Activated CD8-positive, alpha-beta memory T cell treated with anti-CD3 and anti-CD28 coated beads, Interleukin-2, amount 10 ng/mL, durations not matched to agents 7 days and 5 days (primary cell): ENCODE data around the gene PDXK. TPM values are rescaled to one million over a fixed set of nuclear protein-coding genes. Genes with fewer than 3 reads are reported as not detected.
"Not testable (repeated sequence)": the region's sequence is repeated elsewhere in the genome, so short reads cannot be mapped to it uniquely, and the experiment has no call there.

Source experiments
- ATAC-seq: fragments of 150-1000 bp; cut with Tn5 transposase; one replicate; pipeline ENCODE4 v1.10.0; 2021; ENCODE audit warnings: moderate library complexity
- CTCF ChIA-PET: fragments of 350-600 bp; sonication (Branson Sonifier 250); formaldehyde crosslinking; loops from one replicate; lab custom pipeline; 2021; ENCODE audit warnings: antibody characterized with exemption; lab: Charles Lee
- DNase-seq: peaks from one replicate; pipeline ENCODE4 v3.0.0-alpha.2; 2020
- H3K27ac Mint-ChIP-seq: one replicate; pipeline ENCODE4 v1.8.0; 2021; ENCODE audit warnings: mild to moderate bottlenecking, mixed read lengths
- H3K27me3 Mint-ChIP-seq: one replicate; pipeline ENCODE4 v1.8.0; 2021; ENCODE audit warnings: mixed read lengths
- H3K36me3 Mint-ChIP-seq: one replicate; pipeline ENCODE4 v1.8.0; 2021; ENCODE audit warnings: mild to moderate bottlenecking, mixed read lengths
- H3K4me1 Mint-ChIP-seq: one replicate; pipeline ENCODE4 v1.8.0; 2021; ENCODE audit warnings: mixed read lengths
- H3K4me3 Mint-ChIP-seq: one replicate; pipeline ENCODE4 v1.8.0; 2021; ENCODE audit warnings: mild to moderate bottlenecking, moderate library complexity, mixed read lengths
- H3K9me3 Mint-ChIP-seq: one replicate; pipeline ENCODE4 v1.8.0; 2022; ENCODE audit warnings: low read depth, mixed read lengths
- total RNA-seq, 2 experiments: library from RNA; stranded (reverse); gene quantifications; one replicate each; pipeline ENCODE4 v1.2.3, GENCODE V29; 2021

Gene PDXK
- total RNA-seq, 2 experiments from 2014 or later, result 95.3 to 99.6 TPM

DNA sequence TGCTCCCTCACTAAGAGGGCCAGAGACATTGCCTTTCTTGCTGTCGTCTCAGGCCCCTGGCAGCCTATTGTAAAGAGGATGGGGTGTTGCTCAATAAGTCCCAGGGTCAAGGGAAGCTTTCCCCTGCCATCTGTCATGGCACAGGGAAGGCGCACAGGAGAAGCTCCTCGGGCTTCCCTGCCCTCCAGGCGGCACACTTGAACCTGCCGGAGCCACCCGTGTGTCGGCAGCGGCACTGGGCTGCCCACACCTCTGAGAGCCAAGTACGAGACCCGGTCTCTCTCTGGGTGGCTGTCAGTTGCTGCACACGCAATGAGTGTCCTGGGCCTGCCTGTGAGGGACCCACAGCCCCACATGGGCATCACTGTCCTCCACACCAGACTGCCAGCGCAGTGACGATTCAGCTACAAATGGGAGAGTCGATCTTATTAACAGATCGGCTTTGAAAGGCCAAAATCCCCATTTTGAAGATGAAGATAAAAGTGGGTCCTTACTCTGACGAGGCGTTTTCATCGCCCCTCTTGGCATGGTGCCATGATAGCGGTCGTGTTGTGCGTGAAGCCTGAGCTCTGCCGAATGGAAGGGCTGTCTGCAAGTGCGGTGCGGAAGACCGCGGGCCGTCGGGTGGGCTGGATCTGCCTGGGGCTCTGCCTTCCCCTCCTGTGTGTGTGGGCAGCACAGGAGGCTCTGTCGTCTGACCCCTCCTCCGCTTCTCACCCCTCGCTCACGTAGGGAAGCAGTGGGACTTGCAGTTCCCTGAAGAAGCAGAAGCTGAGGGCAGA is 29.2 kb upstream of the PDXK start:
- Mint-ChIP-seq H3K4me3 (no peak overlapping the region), H3K9me3 (no peaks in the 10 kb centered on the region), H3K27ac (no peak overlapping the region), H3K36me3 (peaks cover 42% of the 10 kb centered on the region), H3K27me3 (no peaks in the 10 kb centered on the region), H3K4me1 (peaks cover 2% of the 10 kb centered on the region)
- ATAC-seq, result no peak
- DNase-seq, result no peak
- CTCF ChIA-PET, result no interaction called here

DNA sequence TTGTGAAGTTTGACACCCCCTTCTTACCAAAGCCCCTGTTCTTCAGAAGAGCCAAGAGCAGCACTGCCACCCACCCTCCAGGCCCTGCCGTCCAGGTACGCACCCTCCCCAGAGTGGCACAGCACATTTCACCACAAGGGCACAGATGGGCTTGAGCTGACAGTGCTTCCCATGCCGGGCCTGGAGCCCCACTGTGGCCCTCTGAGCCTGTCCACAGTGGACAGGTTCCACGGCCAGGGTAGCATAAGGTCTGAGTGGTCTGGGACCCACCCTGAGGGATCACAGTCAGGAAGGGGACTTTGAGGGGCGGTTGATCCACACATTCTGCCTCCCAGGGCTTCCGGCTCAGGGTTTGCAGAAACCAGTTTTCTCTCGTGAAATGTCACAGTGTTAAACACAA is 28.6 kb upstream of the PDXK start:
- CTCF ChIA-PET, result no interaction called here
- H3K36me3 Mint-ChIP-seq, result peaks cover 39% of the 10 kb centered on the region
- no peak for ATAC-seq

DNA sequence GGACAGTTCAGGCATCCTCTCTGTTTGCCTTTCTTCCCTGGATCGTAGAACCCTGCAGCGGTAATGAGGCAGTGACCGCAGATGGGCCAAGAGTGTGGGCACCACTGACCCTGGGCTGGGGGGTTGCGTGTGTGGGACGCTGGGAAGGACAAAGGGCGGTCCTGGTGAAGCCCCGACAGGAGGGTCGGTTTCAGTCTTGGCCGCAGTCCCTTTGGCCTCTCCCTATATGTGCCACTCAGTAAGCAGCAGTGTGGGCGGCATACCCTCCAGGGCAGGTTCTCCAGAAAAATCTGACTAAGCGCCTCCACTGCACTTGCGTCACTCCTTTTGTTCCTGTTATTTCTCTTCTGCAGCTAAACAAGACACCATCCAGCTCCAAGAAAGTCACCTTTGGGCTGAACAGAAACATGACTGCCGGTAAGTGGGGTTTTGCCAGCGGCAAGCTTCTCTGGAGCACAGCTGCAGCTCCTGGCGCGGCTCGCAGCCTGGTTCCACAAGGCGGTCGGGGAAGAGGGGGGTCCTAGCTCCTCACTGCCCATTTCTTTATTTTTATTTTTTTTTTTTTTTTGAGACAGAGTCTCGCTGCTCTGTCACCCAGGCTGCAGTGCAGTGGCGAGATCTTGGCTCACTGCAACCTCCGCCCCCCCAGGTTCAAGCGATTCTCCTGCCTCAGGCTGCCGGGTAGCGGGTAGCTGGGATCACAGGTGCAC is 27.7 kb upstream of the PDXK start:
- CTCF ChIA-PET, result no interaction called here

More for the DNA sequence above, 28.6 kb upstream of the PDXK start:
- H3K4me3 Mint-ChIP-seq, result no peak overlapping the region
- DNase-seq, result no peak
- H3K9me3 Mint-ChIP-seq, result no peaks in the 10 kb centered on the region
- H3K4me1 Mint-ChIP-seq, result no peaks in the 10 kb centered on the region
- no peaks in the 10 kb centered on the region for H3K27me3 Mint-ChIP-seq
- no peak overlapping the region for H3K27ac Mint-ChIP-seq

DNA sequence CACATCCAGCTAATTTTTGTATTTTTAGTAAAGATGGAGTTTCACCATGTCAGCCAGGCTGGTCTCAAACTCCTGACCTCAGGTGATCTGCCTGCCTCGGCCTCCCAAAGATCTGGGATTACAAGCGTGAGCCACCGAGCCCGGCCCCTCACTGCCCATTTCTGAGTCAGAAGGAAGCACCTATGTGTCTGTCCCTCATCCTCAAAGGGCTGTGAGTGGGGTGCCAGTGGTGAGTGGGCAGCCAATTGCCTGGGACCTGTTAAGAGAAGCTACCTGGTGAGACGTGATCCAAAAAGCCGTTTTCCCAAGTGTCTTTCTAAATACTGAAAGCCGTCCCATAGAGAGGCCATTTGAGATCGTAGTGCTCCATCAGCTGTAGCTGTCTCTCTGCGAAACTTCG is 27.1 kb upstream of the PDXK start:
- Mint-ChIP-seq H3K36me3 (peaks cover 32% of the 10 kb centered on the region), H3K4me1 (no peaks in the 10 kb centered on the region), H3K27ac (no peak overlapping the region), H3K9me3 (no peaks in the 10 kb centered on the region), H3K27me3 (no peaks in the 10 kb centered on the region), H3K4me3 (no peak overlapping the region)
- DNase-seq (no peak), ATAC-seq (no peak)
- CTCF ChIA-PET, result no interaction called here

More for the DNA sequence above, 27.7 kb upstream of the PDXK start:
- H3K4me3 Mint-ChIP-seq, result no peak overlapping the region
- no peaks in the 10 kb centered on the region for H3K9me3 Mint-ChIP-seq
- no peak for DNase-seq
- no peak overlapping the region for H3K27ac Mint-ChIP-seq
- no peaks in the 10 kb centered on the region for H3K4me1 Mint-ChIP-seq
- peaks cover 38% of the 10 kb centered on the region for H3K36me3 Mint-ChIP-seq
- no peaks in the 10 kb centered on the region for H3K27me3 Mint-ChIP-seq
- no peak for ATAC-seq

DNA sequence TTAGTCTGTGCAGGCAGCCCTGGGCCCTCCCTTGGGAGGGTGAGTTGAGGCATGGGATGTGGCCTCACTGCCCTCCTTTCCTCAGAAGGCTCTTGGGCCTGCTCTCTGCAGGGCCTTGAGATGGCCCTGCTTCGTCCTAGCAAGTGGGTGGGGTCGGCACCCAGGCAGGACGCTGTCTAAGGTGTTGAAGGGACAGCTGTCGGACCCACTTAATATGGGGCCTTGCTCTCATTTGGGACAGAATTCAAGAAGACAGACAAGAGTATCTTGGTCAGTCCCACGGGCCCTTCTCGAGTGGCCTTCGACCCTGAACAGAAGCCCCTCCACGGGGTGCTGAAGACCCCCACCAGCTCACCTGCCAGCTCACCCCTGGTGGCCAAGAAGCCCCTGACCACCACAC is 26.0 kb upstream of the PDXK start:
- H3K27ac Mint-ChIP-seq, result no peak overlapping the region
- CTCF ChIA-PET, result no interaction called here
- H3K36me3 Mint-ChIP-seq, result peaks cover 27% of the 10 kb centered on the region

DNA sequence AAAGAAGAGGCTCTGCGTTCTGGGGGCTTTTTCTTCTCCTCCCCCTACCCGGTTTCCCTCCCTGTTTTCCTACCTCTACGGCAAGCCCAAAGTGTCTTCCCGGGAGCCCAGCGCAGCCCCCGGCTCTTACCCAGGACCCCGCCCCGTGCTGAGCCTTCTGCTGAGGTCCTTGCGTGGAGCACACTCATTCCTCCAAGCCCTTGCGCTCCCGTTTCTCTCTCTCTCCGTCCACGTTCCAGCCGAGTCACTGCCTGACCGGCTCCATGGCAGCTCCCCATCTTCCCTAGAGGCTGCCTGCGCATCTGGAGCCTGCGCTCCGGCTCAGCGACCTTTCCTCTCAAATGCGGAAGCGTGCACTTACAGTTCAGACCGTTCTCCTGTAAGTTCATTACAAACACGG is 24.9 kb upstream of the PDXK start:
- no peak overlapping the region for H3K4me3 Mint-ChIP-seq
- no peaks in the 10 kb centered on the region for H3K9me3 Mint-ChIP-seq
- peaks cover 25% of the 10 kb centered on the region for H3K36me3 Mint-ChIP-seq
- DNase-seq (no peak), ATAC-seq (no peak)
- no peaks in the 10 kb centered on the region for H3K4me1 Mint-ChIP-seq
- no peak overlapping the region for H3K27ac Mint-ChIP-seq
- CTCF ChIA-PET, result no interaction called here
- no peaks in the 10 kb centered on the region for H3K27me3 Mint-ChIP-seq

More for the DNA sequence above, 26.0 kb upstream of the PDXK start:
- H3K4me3 Mint-ChIP-seq, result no peak overlapping the region
- DNase-seq (no peak), ATAC-seq (no peak)
- H3K4me1 Mint-ChIP-seq, result no peaks in the 10 kb centered on the region
- H3K9me3 Mint-ChIP-seq, result no peaks in the 10 kb centered on the region
- H3K27me3 Mint-ChIP-seq, result no peaks in the 10 kb centered on the region

DNA sequence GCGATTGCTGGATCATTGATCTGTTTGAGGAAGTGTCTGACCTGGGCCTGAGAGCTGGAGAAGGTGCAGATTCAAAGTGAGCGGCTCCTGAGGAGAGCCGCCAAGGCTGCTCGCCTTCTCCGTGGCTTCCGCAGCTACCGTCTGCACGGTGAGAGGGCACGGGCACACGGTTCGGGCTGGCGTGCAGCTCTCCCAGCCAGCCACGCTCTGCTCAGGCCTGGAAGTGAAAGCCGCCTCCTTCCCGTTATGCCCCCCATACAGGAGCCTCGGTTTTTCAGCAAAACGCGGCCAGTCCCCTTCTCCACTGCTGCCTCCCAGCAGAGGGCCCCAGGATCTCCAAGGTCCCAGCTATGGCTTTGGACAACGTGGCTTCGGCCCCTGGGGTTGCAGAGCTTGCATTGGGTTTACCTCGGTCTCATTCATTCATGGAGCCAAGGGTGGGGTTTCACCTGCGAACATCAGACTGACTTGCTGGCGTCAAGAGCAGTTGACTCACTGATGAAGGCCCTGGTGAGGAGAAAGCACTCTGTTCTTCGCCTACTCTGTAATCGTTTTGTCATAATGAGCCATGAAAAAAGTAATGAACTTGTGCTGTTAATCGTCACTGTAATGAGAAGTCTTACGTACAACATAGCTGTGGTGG is 24.4 kb upstream of the PDXK start:
- no peak overlapping the region for H3K27ac Mint-ChIP-seq
- H3K9me3 Mint-ChIP-seq, result no peaks in the 10 kb centered on the region
- CTCF ChIA-PET, result no interaction called here
- peaks cover 25% of the 10 kb centered on the region for H3K36me3 Mint-ChIP-seq
- no peak overlapping the region for H3K4me3 Mint-ChIP-seq
- H3K27me3 Mint-ChIP-seq, result no peaks in the 10 kb centered on the region
- H3K4me1 Mint-ChIP-seq, result no peaks in the 10 kb centered on the region
- ATAC-seq (no peak), DNase-seq (no peak)

DNA sequence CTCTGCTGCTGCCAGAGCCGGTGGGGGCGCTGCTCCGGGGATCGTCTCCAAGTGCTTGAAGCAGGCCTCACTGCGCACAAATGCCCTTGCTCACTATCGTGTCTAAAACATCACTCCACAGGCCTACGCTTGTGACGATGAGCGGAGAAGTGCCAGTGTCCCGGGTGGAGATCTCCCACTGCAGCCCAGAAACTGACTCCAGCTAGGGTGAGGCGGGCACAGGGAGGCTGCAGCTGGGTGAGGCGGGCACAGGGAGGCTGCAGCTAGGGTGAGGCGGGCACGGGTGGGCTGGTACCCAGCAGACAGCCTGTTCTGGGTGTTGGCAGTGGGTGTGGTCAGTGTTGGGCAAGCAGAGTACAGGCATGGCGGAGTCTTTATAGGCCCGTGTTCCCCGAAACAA is 22.7 kb upstream of the PDXK start:
- no peak for DNase-seq
- Mint-ChIP-seq H3K27ac (no peak overlapping the region), H3K4me3 (no peak overlapping the region), H3K27me3 (no peaks in the 10 kb centered on the region), H3K9me3 (no peaks in the 10 kb centered on the region), H3K4me1 (peaks cover 11% of the 10 kb centered on the region), H3K36me3 (peaks cover 16% of the 10 kb centered on the region)
- CTCF ChIA-PET, result no interaction called here
- no peak for ATAC-seq

DNA sequence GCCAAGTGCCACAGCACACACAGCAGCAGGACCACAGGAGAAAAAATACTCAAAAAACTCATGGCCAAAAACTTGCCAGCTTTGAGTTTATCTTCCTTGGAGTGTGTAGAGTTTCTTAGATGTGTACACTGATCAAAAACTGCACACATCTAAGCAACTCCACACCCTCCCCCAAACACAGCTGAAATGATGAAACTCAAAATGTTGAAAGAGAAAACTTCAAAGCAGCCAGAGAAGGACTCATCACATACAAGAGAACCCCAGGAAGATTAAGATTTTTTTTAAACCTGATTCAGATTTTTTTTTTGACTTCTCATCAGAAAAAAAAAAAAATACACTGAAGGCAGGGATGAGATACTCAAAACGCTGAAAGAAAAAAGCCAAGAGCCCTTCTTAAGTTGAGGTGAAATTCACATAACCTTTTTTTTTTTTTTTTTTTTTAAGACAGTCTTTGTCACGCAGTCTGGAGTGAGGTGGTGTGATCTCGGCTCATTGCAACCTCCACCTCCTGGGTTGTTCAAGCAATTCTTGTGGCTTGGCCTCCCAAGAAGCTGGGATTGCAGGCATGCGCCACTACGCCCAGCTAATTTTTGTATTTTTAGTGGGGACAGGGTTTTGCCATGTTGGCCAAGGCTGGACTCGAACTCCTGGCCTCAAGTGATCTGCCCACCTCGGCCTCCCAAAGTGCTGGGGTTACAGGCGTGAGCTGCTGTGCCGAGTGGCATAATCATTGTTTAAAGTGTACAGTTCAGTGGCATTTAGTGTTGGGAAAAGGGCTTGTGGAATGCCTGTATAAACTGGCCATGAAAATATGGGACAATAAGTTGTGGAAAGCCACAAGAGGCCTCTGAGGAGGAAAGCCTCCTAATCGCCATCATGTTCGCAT is 20.9 kb upstream of the PDXK start:
- no peak overlapping the region for H3K4me3 Mint-ChIP-seq
- no peak overlapping the region for H3K27ac Mint-ChIP-seq
- H3K9me3 Mint-ChIP-seq, result no peaks in the 10 kb centered on the region
- DNase-seq (no peak), ATAC-seq (no peak)
- peaks cover 15% of the 10 kb centered on the region for H3K36me3 Mint-ChIP-seq
- peaks cover 22% of the 10 kb centered on the region for H3K4me1 Mint-ChIP-seq
- H3K27me3 Mint-ChIP-seq, result no peaks in the 10 kb centered on the region
- CTCF ChIA-PET, result no interaction called here

DNA sequence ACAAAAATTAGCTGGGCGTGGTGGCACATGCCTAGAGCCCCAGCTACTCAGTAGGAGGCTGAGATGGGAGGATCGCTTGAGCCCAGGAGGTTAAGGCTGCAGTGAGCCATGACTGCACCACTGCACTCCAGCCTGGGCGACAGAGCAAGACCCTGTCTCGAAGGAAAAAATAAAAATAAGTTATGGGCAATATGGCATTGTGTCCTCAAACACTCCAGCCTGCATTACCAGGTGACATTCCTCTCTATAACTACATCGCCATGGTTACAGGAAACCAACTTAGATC is 19.5 kb upstream of the PDXK start:
- CTCF ChIA-PET, H3K36me3 Mint-ChIP-seq, H3K27ac Mint-ChIP-seq: not testable (repeated sequence)

DNA sequence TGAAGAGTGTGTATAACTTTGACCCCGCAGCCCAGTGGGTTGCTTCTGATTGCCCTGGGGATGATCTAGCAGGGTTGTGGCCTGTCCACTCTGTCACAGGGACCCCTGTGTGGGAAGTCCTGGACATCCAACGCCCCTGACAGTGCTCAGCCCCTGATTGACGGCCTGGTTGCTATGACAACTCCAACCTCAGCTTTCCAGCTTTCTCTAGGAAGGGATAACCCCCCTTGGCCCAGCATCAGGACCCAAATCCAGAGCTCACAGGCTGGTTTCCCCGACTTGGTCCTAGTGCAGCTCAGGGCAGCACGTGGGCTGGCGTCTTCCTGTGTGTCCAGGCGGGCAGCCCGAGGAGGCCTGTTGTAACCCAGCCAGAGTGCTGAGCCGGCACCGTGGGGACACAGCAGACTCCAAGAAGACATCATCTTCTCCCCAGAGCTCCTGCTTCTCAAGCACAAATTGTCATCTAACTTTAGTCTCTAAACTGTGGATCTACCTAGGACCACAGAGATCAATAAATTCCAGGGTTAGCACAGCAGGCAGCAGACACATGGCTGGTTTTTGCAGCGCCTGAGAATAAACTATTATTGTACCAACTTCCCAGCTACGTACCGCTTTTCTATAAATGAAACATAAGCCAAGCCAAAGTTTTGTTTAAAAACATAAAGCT is 18.9 kb upstream of the PDXK start:
- DNase-seq (no peak), ATAC-seq (no peak)
- Mint-ChIP-seq H3K27me3 (peaks cover 2% of the 10 kb centered on the region), H3K27ac (no peak overlapping the region), H3K4me3 (no peak overlapping the region), H3K36me3 (peaks cover 7% of the 10 kb centered on the region), H3K9me3 (no peaks in the 10 kb centered on the region), H3K4me1 (peaks cover 29% of the 10 kb centered on the region)
- CTCF ChIA-PET, result interaction anchor here (1.5 kb wide), 1 partner anchor 25 kb away, joined by 4 read pairs; no protein-coding TSS in a partner anchor

More for the DNA sequence above, 19.5 kb upstream of the PDXK start:
- H3K4me3 Mint-ChIP-seq, H3K9me3 Mint-ChIP-seq, ATAC-seq, H3K27me3 Mint-ChIP-seq, DNase-seq: not testable (repeated sequence)
- H3K4me1 Mint-ChIP-seq, result peaks cover 29% of the 10 kb centered on the region

DNA sequence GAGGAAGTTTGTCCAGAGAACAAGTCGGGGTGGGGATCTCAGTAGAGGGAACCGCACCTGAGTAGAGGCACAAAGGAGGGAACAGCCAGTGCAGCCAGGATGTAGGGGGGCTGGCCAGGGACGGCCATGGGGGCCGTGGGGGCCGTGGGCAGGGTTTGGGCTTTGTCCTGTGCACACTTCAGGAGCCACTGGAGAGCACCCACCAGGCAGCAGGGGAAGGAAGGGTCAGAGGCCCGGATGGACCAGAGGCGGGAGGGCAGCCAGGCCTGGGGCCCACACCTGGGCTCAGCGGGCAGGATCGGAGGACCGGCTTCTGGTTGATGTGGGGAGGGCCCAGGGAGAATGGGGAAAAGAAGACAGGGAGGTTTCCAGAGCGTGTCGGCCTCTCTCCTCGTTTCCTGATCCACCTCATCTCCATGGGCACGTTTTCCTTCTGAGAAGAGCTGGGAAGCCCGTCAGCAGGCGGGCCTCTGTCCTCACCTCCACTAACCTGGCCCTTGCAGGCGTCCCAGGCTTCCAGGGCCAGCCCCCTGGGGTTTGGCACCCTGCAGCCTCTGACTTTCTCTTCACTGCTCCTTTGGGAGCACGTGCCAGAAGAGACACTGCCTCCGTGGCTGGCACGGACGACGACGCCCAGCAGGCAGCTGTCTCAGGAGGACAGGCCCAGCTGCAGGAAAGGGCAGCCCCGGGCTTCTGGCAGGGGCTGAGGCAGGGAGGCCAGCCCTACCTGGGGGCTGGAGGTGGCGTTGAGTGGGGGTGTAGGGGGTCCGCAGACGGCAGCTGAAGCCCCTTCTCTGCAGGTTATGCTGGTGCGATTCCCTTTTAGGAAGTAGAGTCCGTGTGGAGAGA is 16.8 kb upstream of the PDXK start:
- H3K27me3 Mint-ChIP-seq, result peaks cover 2% of the 10 kb centered on the region
- no peak overlapping the region for H3K27ac Mint-ChIP-seq
- CTCF ChIA-PET, result no interaction called here
- DNase-seq, result no peak
- peaks cover 35% of the 10 kb centered on the region for H3K4me1 Mint-ChIP-seq
- H3K36me3 Mint-ChIP-seq, result no peaks in the 10 kb centered on the region
- no peak overlapping the region for H3K4me3 Mint-ChIP-seq
- ATAC-seq, result no peak
- no peaks in the 10 kb centered on the region for H3K9me3 Mint-ChIP-seq
